ENCODE data around the gene ASB2.

Gene ASB2

GRCh38 chr14:93901813-93902212, 74.6 kb downstream of the ASB2 start:
- peaks cover 8% of the 10 kb centered on the region for H3K27me3 Mint-ChIP-seq (ENCODE audit: low read depth, poor library complexity)
- no peak overlapping the region for H3K27ac Mint-ChIP-seq

DNA sequence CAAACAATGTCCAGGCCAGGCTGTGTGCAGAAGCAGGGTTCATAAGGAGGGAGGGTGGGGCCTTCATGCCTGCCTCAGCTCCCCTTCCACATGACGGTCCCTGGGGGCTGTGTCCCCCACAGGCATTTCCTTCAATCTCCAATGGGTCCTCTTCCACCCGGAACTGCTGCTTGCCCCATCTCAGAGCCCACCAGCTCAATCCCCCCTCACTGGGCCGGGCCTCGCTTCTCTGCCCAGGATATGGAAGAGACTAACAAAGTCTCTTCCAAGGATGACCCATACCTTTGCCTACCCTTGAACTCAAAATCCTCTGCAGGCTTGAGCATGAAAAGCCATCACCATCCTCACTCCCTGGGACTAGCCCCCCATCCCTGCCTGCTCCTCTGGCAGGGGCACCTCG, 77.6 kb downstream of the ASB2 start:
- peaks cover 40% of the 10 kb centered on the region for H3K4me1 Mint-ChIP-seq
- H3K27me3 Mint-ChIP-seq (ENCODE audit: low read depth, poor library complexity), result peaks cover 12% of the 10 kb centered on the region
- no peak overlapping the region for H3K27ac Mint-ChIP-seq
- no peaks in the 10 kb centered on the region for H3K9me3 Mint-ChIP-seq
- no peak for TF ChIP-seq CTCF (IDR thresholded peaks at IDR 0.05)
- H3K4me3 Mint-ChIP-seq, result no peak overlapping the region
- no peak for DNase-seq
- no peaks in the 10 kb centered on the region for H3K36me3 Mint-ChIP-seq (ENCODE audit: low read depth)

More at GRCh38 chr14:93901813-93902212, 74.6 kb downstream of the ASB2 start:
- no peak for TF ChIP-seq CTCF (IDR thresholded peaks at IDR 0.05)
- DNase-seq, result no peak
- Mint-ChIP-seq H3K9me3 (no peaks in the 10 kb centered on the region), H3K4me3 (no peak overlapping the region), H3K4me1 (peaks cover 20% of the 10 kb centered on the region), H3K36me3 (ENCODE audit: low read depth) (no peaks in the 10 kb centered on the region)

DNA sequence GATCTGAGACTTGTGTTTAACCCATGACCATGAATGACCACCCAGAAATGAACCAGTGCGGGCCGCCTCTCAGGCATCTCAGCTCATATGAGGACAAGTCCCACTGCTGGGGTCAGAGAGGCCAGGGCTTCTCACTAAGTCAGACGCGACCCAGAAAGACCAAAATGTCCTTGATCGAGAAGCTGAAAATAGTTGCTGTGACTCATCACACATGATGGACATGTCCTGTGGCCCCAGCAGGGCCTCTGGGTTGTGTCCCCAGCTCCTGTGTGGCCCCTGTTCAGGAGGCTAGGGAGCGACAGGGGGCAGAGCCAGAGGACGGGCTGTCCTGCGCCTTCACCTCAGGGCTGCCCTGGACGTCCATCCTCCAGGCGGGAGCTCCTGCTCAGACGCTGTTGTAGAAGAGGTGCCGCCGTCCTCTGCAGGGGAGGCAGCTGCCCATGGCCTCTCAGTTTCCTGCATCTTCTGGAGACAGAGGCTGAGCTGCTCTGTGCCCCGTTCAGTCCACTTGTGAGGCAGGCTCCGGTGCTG, 78.2 kb downstream of the ASB2 start:
- H3K9me3 Mint-ChIP-seq, result no peaks in the 10 kb centered on the region
- no peak overlapping the region for H3K27ac Mint-ChIP-seq
- H3K27me3 Mint-ChIP-seq (ENCODE audit: low read depth, poor library complexity), result peaks cover 9% of the 10 kb centered on the region
- no peak overlapping the region for H3K4me3 Mint-ChIP-seq
- H3K4me1 Mint-ChIP-seq, result peaks cover 41% of the 10 kb centered on the region
- H3K36me3 Mint-ChIP-seq (ENCODE audit: low read depth), result no peaks in the 10 kb centered on the region
- no peak for TF ChIP-seq CTCF (IDR thresholded peaks at IDR 0.05)
- no peak for DNase-seq

DNA sequence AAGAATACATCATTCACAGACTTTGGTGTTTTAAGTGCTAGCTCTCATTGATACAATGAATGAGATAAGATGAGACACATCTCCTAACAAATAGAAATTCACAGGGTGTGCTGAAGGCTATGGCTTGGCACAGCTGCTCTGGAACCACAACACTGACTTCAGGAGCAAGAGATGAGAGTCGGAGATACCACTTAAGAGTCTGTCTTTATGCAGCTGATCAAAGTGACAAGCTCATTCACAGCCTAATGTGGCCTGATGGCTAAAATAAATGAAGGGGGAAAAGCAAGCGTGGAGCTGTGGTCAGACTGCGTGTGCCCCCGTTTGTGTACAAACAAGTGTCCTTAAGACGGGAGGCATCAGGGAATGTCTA, 78.9 kb downstream of the ASB2 start:
- TF ChIP-seq CTCF (IDR thresholded peaks at IDR 0.05), result no peak

GRCh38 chr14:93895023-93895604, 81.3 kb downstream of the ASB2 start:
- TF ChIP-seq CTCF (IDR thresholded peaks at IDR 0.05), result no peak
- no peak overlapping the region for H3K4me3 Mint-ChIP-seq
- no peaks in the 10 kb centered on the region for H3K36me3 Mint-ChIP-seq (ENCODE audit: low read depth)

More for the DNA sequence above, 78.9 kb downstream of the ASB2 start:
- Mint-ChIP-seq H3K27me3 (ENCODE audit: low read depth, poor library complexity) (peaks cover 9% of the 10 kb centered on the region), H3K27ac (no peak overlapping the region), H3K4me1 (peaks cover 36% of the 10 kb centered on the region), H3K36me3 (ENCODE audit: low read depth) (no peaks in the 10 kb centered on the region), H3K9me3 (no peaks in the 10 kb centered on the region), H3K4me3 (no peak overlapping the region)
- no peak for DNase-seq

DNA sequence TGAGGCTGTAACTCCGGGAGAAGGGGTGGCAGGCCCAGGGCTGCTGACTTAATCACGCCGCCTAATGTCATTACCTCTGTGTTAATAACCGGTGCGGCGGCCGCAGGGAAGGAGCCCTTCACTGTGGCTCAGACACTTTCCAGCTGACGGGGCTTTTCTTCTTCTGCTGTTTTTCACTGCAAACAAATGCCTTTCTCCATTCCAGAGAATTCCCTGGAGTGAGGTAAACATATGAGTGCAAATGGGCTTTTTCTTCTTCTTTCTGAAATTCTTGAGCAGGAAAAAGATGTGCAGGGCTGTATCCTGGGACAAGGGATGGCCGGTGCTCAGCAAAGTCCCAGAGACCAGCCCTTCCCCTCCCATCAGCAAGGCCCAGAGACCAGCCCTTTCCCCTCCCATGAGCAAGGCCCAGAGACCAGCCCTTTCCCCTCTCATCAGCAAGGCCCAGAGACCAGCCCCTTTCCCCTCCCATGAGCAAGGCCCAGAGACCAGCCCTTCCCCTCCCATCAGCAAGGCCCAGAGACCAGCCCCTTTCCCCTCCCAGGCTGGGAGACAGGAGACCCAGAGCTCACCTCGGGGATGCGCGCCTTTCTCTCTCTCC, 82.6 kb downstream of the ASB2 start:
- Mint-ChIP-seq H3K4me1 (peaks cover 44% of the 10 kb centered on the region), H3K36me3 (ENCODE audit: low read depth) (no peaks in the 10 kb centered on the region), H3K4me3 (no peak overlapping the region), H3K9me3 (no peaks in the 10 kb centered on the region), H3K27me3 (ENCODE audit: low read depth, poor library complexity) (peaks cover 11% of the 10 kb centered on the region), H3K27ac (no peak overlapping the region)
- no peak for DNase-seq
- no peak for TF ChIP-seq CTCF (IDR thresholded peaks at IDR 0.05)

More at GRCh38 chr14:93895023-93895604, 81.3 kb downstream of the ASB2 start:
- Mint-ChIP-seq H3K4me1 (peaks cover 39% of the 10 kb centered on the region), H3K9me3 (no peaks in the 10 kb centered on the region), H3K27me3 (ENCODE audit: low read depth, poor library complexity) (peaks cover 11% of the 10 kb centered on the region), H3K27ac (peak overlapping the region; percentile 82)
- DNase-seq, result no peak
